IPS DF 6.9 (cell line): ENCODE data around the gene PRRC2B.

Experiments
- DNase-seq: peaks from one replicate; pipeline ENCODE4 v3.0.0-alpha.2; 2013; ENCODE audit warnings: low read depth, low spot score
- H3K27ac ChIP-seq: one replicate; pipeline ENCODE4 v1.5.1; 2013; ENCODE audit warnings: low read length, control low read depth
- H3K27me3 ChIP-seq: 2 replicates; pipeline ENCODE4 v1.6.1; 2013; ENCODE audit warnings: mild to moderate bottlenecking, low read length; ENCODE audit not compliant: control insufficient read depth, insufficient read depth
- H3K36me3 ChIP-seq: 2 replicates; pipeline ENCODE4 v1.6.1; 2013; ENCODE audit warnings: low read length; ENCODE audit not compliant: control insufficient read depth, insufficient read depth
- H3K4me1 ChIP-seq: 2 replicates; pipeline ENCODE4 v1.6.1; 2013; ENCODE audit warnings: low read length; ENCODE audit not compliant: control insufficient read depth, insufficient read depth
- H3K4me3 ChIP-seq: 2 replicates; pipeline ENCODE4 v1.5.1; 2013; ENCODE audit warnings: mild to moderate bottlenecking, low read length
- H3K9me3 ChIP-seq: 2 replicates; pipeline ENCODE4 v1.6.1; 2013; ENCODE audit warnings: low read length, inconsistent platforms; ENCODE audit not compliant: control insufficient read depth, insufficient read depth
- WGBS: extraction: QIAGEN DNeasy Blood & Tissue Kit; methylation state at CpG from one replicate; pipeline ENCODE4 v1.1.7; 2013; ENCODE audit warnings: mixed read lengths, missing lambda C conversion rate; ENCODE audit not compliant: insufficient read length, insufficient coverage; 5-methylcytosine and 5-hydroxymethylcytosine counted together

The PRRC2B gene

DNA sequence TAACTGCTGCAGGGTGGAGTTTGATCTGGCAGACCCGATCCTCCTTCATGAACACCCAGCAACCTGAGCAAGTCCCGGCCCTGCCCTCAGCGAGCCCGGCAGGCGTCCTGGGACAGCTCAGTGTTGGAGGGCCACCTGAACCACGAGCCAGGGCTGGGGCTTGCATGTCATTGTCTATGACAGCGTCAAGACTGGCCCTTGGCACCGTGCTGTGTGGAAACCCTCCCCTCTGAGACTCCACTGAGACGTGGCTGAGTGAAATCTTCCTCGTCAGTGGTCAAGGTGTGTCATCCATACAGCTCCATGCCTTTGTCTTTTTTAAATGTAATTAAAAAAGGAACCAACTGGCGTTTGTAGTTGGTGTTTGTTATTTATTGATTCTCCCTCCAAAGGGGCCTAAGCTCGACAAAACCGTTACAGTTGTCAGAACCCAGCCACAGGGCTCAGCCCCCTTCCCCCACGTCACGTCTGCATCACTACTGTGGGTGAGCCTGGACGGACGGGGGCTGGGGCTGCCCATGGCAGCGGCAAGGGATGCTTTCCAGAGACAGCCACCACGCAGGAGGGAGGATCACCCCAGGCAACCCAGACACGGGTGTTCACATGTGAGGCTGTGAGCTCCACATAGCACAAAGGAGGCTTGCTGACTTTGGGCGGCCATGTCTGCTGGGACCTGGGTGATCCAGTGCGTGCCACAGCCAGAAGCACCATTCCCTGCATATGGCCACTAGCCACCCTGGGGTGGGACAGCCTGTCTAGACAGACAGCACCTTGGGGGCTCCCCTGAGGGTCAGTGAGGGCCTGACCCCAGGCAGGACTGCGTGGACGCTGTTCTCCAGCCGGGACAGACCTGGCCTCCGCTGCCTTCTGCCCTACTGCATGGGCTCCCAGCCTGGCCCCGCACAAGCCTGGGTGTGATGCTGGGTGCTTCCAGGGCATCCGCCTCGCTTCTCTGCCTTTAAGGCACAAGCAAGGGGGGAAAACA is 129.9 kb downstream of the PRRC2B start:
- no CpG with 5 or more reads among the region's 29 CpGs for WGBS
- peaks cover 42% of the 10 kb centered on the region for H3K36me3 ChIP-seq

DNA sequence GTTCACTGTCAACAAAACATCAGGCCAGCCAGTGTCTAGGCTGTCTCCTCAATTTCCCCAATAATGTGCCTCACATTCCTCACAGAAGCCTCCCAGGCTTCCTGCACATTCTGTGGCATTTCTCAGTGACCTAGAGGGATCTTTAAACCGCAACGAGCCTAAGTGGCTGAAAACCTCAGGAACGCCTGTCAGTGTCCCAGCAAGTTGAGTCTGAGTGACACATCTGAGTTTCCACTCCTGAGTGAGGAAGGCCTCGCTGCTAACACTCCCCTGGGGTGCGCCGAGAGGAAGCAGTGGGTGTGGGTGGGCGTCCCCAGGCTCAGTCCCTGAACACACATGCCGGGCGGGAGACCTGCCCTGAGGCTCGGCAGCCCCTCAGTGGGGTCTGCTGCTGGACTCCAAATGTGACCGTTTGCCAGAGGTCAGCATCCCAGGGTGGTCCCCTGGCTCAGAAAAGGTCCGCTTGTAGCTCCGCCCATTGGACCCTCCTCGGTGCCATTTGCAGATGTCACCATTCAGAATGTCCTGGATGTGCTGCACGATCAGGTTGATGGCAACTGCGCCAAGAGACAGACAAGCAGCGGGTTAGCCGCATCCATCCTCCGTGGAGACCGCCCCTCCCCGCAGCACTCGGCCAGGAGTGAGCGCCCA is 130.9 kb downstream of the PRRC2B start:
- WGBS: no CpG with 5 or more reads among the region's 23 CpGs
- H3K4me1 ChIP-seq: no peaks in the 10 kb centered on the region; the same call in 1 of the 2 replicates
- no peak for DNase-seq
- peaks cover 43% of the 10 kb centered on the region for H3K36me3 ChIP-seq
- H3K4me3 ChIP-seq: no peak overlapping the region
- H3K27me3 ChIP-seq: no peaks in the 10 kb centered on the region
- no peaks in the 10 kb centered on the region for H3K9me3 ChIP-seq
- no peak overlapping the region for H3K27ac ChIP-seq

More for the DNA sequence above, 129.9 kb downstream of the PRRC2B start:
- Histone ChIP-seq H3K4me1 (no peaks in the 10 kb centered on the region; the same call in 1 of the 2 replicates), H3K9me3 (no peaks in the 10 kb centered on the region), H3K27me3 (no peaks in the 10 kb centered on the region), H3K4me3 (no peak overlapping the region), H3K27ac (no peak overlapping the region)
- no peak for DNase-seq

- Histone ChIP-seq H3K4me1 (peaks cover 3% of the 10 kb centered on the region; the same call in 1 of the 2 replicates), H3K27ac (no peak overlapping the region), H3K36me3 (peaks cover 42% of the 10 kb centered on the region), H3K27me3 (no peaks in the 10 kb centered on the region), H3K9me3 (no peaks in the 10 kb centered on the region), H3K4me3 (no peak overlapping the region)
- WGBS: no CpG with 5 or more reads among the region's 19 CpGs
- DNase-seq: no peak
Measured at GRCh38 chr9:131525643-131526565, 132.0 kb downstream of the PRRC2B start.

DNA sequence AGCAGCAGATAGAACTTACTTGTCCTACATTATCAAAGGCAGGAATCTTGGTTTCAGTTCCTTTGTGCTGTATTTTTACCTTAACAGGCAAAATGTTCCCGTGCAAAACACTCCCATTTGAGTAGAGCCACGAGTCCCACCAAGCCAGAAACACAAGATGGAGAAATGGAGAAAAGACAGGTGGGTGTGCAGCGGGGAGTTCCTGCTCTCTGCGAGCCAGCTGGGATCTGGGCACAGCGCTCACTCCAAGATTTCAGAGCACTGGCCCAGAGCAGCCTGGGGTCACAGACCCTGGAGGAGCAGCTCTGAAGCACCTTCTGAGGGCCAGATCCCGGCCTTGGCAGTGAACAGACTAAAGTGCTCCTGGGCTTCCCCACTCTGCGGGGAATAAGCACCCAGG is 134.3 kb downstream of the PRRC2B start:
- Histone ChIP-seq H3K4me3 (no peak overlapping the region), H3K27ac (no peak overlapping the region), H3K27me3 (no peaks in the 10 kb centered on the region), H3K4me1 (peaks cover 3% of the 10 kb centered on the region; the same call in 1 of the 2 replicates), H3K36me3 (peaks cover 42% of the 10 kb centered on the region), H3K9me3 (no peaks in the 10 kb centered on the region)
- DNase-seq: no peak
- no CpG with 5 or more reads among the region's 7 CpGs for whole genome bisulfite sequencing

GRCh38 chr9:131528886-131529505 is 135.1 kb downstream of the PRRC2B start:
- Histone ChIP-seq H3K4me3 (no peak overlapping the region), H3K27ac (no peak overlapping the region), H3K4me1 (peaks cover 3% of the 10 kb centered on the region; the same call in 1 of the 2 replicates), H3K36me3 (peaks cover 40% of the 10 kb centered on the region), H3K27me3 (no peaks in the 10 kb centered on the region), H3K9me3 (no peaks in the 10 kb centered on the region)
- no CpG with 5 or more reads among the region's 35 CpGs for WGBS
- DNase-seq: no peak

DNA sequence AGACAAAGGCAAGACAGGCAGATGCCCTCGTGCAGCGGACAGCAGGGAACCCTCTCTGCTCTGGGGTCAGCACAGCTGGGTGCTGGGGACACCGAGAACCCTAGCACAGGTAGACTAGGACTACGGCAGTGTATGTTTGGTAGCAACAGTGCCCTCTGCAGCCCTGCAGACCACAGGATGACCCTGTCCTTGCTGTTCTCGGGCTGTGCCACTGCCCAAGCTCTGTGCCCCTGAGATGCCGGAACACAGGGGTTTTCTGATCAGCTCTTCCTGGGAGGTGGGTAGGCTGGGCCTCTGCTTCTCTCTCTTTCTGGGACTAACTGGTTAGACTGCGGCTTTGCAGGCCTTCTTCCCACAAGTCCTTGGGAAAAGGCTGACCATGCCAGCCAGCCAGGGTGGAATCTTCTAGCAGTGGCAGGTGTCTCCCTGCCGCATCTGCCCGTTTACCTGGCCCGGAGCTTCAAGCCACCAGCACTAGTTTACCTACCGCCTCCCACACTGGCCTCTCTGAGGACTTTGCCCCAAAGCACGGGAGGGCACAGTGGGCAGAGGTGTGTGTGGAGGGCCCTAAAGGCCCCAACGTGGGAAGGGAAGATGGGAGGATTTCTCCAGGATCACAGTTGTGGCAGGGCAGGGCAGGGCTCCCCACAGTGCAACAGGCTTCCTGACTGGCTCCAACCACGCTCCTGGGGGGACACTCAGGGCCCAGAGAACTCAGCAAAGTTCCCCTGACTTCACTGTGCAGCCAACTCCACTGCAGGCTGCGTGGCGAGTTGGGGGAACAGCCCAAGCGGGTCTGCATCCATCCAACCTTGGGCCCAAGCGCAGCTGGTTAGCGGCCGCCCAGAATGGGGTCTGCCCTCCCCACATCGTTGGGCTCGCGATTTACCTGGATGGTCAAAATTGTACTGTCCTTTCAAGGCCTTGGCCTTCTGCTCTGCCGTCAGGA is 136.0 kb downstream of the PRRC2B start:
- Histone ChIP-seq H3K27me3 (no peaks in the 10 kb centered on the region), H3K9me3 (no peaks in the 10 kb centered on the region), H3K4me3 (peak overlapping the region; percentile 91; the same call in 1 of the 2 replicates), H3K36me3 (peaks cover 32% of the 10 kb centered on the region), H3K4me1 (peaks cover 3% of the 10 kb centered on the region; the same call in 1 of the 2 replicates), H3K27ac (no peak overlapping the region)
- WGBS: no CpG with 5 or more reads among the region's 24 CpGs
- DNase-seq: no peak

DNA sequence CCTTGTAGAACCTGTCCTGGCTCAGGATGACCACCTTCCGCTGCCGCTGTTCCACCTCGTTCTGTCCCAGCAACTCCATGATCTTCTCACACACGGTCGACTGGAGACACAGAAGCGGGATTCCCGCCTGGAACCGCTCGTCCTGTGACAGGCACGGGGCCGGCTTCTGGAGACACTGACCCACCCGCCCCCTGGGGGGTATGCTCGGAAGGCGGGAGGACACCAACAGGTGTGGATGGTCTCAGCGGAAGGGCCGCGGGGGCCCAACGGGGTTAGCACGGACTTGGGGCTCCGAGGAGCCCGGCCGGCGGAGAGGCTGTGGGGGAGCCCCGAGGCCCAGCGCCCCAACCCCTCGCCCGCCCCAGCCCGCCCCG is 136.6 kb downstream of the PRRC2B start:
- H3K27me3 ChIP-seq: no peaks in the 10 kb centered on the region
- H3K4me1 ChIP-seq: peaks cover 3% of the 10 kb centered on the region; the same call in 1 of the 2 replicates
- H3K36me3 ChIP-seq: peaks cover 29% of the 10 kb centered on the region
- peak overlapping the region; percentile 91 for H3K4me3 ChIP-seq
- H3K9me3 ChIP-seq: no peaks in the 10 kb centered on the region
- no peak overlapping the region for H3K27ac ChIP-seq
- no CpG with 5 or more reads among the region's 29 CpGs for WGBS
- no peak for DNase-seq

GRCh38 chr9:131530920-131531832 is 137.3 kb downstream of the PRRC2B start, which contains the start of gene UCK1:
Gene UCK1 (minus strand): TSS chr9:131531263. CDS start chr9:131531174, 89 bp downstream.
- peak; percentile 50 for DNase-seq
- Histone ChIP-seq H3K27ac (no peak within 1 kb of the TSS), H3K4me3 (peak within 1 kb of the TSS; percentile 91), H3K9me3 (no peaks in the 10 kb centered on the region), H3K36me3 (peaks cover 23% of the 10 kb centered on the region), H3K4me1 (peaks cover 3% of the 10 kb centered on the region; the same call in 1 of the 2 replicates), H3K27me3 (no peaks in the 10 kb centered on the region)
- WGBS: no CpG with 5 or more reads among the region's 103 CpGs
